ENCODE measurements around the gene SPN. TPM values are rescaled to one million over a fixed set of nuclear protein-coding genes. Genes with fewer than 3 reads are reported as not detected.

SPN gene
- total and polyA plus RNA-seq, 2 experiments from 2014 or later = not detected

- WGBS, 2 experiments (ENCODE audit: low coverage in 1 of 2, low lambda C conversion rate in 2 of 2, missing lambda C conversion rate in 2 of 2) = 25 to 26% methylated on average over 17 of the region's 17 CpGs
- Histone ChIP-seq H3K4me1 (ENCODE audit: insufficient read depth) (no peaks in the 10 kb centered on the region), H3K79me2 (ENCODE audit: insufficient read depth) (no peaks in the 10 kb centered on the region), H4K20me1 (ENCODE audit: insufficient read depth) (no peaks in the 10 kb centered on the region), H3K4me2 (ENCODE audit: unreplicated experiment) (peak overlapping the region; percentile 52), H3K27ac (no peak overlapping the region), H3K4me3 (no peak overlapping the region), H2AFZ (peak overlapping the region; percentile 54), H3K9me2 (ENCODE audit: insufficient read depth) (no peaks in the 10 kb centered on the region), H3K9ac (no peak overlapping the region), H3K9me3 (ENCODE audit: low read depth) (no peaks in the 10 kb centered on the region), H3K27me3 (replicated peaks; ENCODE audit: insufficient read depth) (no peaks in the 10 kb centered on the region), H3K36me3 (ENCODE audit: low read depth) (no peaks in the 10 kb centered on the region), H3F3A (ENCODE audit: insufficient read depth) (peaks cover 6% of the 10 kb centered on the region; the same call in 1 of the 2 replicates)
- DNase-seq = peak; percentile 89
- in situ Hi-C loops (cut with MboI) = no loop called here
- TF ChIP-seq EZH2phosphoT487 (IDR thresholded peaks at IDR 0.05; ENCODE audit: insufficient read depth, low read depth) (no peak), EZH2 (IDR thresholded peaks at IDR 0.05; ENCODE audit: insufficient read depth, poor library complexity, severe bottlenecking) (no peak)
Observed at GRCh38 chr16:29710227-29711219, 47.5 kb downstream of the SPN start.

GRCh38 chr16:29712809-29713208 lies 49.8 kb downstream of the SPN start:
- WGBS, 2 experiments (ENCODE audit: low coverage in 1 of 2, low lambda C conversion rate in 2 of 2, missing lambda C conversion rate in 2 of 2) = 56 to 57% methylated on average over 4 of the region's 4 CpGs

GRCh38 chr16:29714396-29714795 lies 51.3 kb downstream of the SPN start:
- H4K20me1 ChIP-seq (ENCODE audit: insufficient read depth) = no peaks in the 10 kb centered on the region
- no peaks in the 10 kb centered on the region for H3K36me3 ChIP-seq (ENCODE audit: low read depth)
- no peak overlapping the region for H3K4me2 ChIP-seq (ENCODE audit: unreplicated experiment)
- H3K27me3 ChIP-seq (replicated peaks; ENCODE audit: insufficient read depth) = peaks cover 9% of the 10 kb centered on the region; the same call in 1 of the 2 replicates
- in situ Hi-C loops (cut with MboI) = no loop called here
- no peak for TF ChIP-seq EZH2phosphoT487 (IDR thresholded peaks at IDR 0.05; ENCODE audit: insufficient read depth, low read depth)
- TF ChIP-seq EZH2 (IDR thresholded peaks at IDR 0.05; ENCODE audit: insufficient read depth, poor library complexity, severe bottlenecking) = no peak
- no peak overlapping the region for H3K9ac ChIP-seq
- H3K27ac ChIP-seq = no peak overlapping the region
- no peaks in the 10 kb centered on the region for H3K79me2 ChIP-seq (ENCODE audit: insufficient read depth)
- WGBS, 2 experiments (ENCODE audit: low coverage in 1 of 2, low lambda C conversion rate in 2 of 2, missing lambda C conversion rate in 2 of 2) = 74 to 82% methylated on average over 2 of the region's 2 CpGs
- no peak overlapping the region for H2AFZ ChIP-seq
- H3K4me1 ChIP-seq (ENCODE audit: insufficient read depth) = no peaks in the 10 kb centered on the region
- no peak for DNase-seq
- H3K9me2 ChIP-seq (ENCODE audit: insufficient read depth) = no peaks in the 10 kb centered on the region
- H3K4me3 ChIP-seq = no peak overlapping the region
- H3K9me3 ChIP-seq (ENCODE audit: low read depth) = no peaks in the 10 kb centered on the region
- H3F3A ChIP-seq (ENCODE audit: insufficient read depth) = peaks cover 6% of the 10 kb centered on the region; the same call in 1 of the 2 replicates

More at GRCh38 chr16:29712809-29713208, 49.8 kb downstream of the SPN start:
- no peak for DNase-seq
- H3K36me3 ChIP-seq (ENCODE audit: low read depth) = no peaks in the 10 kb centered on the region
- no peaks in the 10 kb centered on the region for H3K9me2 ChIP-seq (ENCODE audit: insufficient read depth)
- in situ Hi-C loops (cut with MboI) = no loop called here
- no peak overlapping the region for H2AFZ ChIP-seq
- H3F3A ChIP-seq (ENCODE audit: insufficient read depth) = peaks cover 6% of the 10 kb centered on the region; the same call in 1 of the 2 replicates
- H3K4me3 ChIP-seq = no peak overlapping the region
- no peaks in the 10 kb centered on the region for H3K9me3 ChIP-seq (ENCODE audit: low read depth)
- no peaks in the 10 kb centered on the region for H3K4me1 ChIP-seq (ENCODE audit: insufficient read depth)
- H4K20me1 ChIP-seq (ENCODE audit: insufficient read depth) = no peaks in the 10 kb centered on the region
- peaks cover 9% of the 10 kb centered on the region; the same call in 1 of the 2 replicates for H3K27me3 ChIP-seq (replicated peaks; ENCODE audit: insufficient read depth)
- no peak overlapping the region for H3K9ac ChIP-seq
- H3K4me2 ChIP-seq (ENCODE audit: unreplicated experiment) = no peak overlapping the region
- no peaks in the 10 kb centered on the region for H3K79me2 ChIP-seq (ENCODE audit: insufficient read depth)
- TF ChIP-seq EZH2phosphoT487 (IDR thresholded peaks at IDR 0.05; ENCODE audit: insufficient read depth, low read depth) (no peak), EZH2 (IDR thresholded peaks at IDR 0.05; ENCODE audit: insufficient read depth, poor library complexity, severe bottlenecking) (no peak)
- H3K27ac ChIP-seq = no peak overlapping the region

GRCh38 chr16:29714972-29715371 lies 51.9 kb downstream of the SPN start:
- Histone ChIP-seq H3K9me3 (ENCODE audit: low read depth) (no peaks in the 10 kb centered on the region), H3K9me2 (ENCODE audit: insufficient read depth) (no peaks in the 10 kb centered on the region), H3K79me2 (ENCODE audit: insufficient read depth) (no peaks in the 10 kb centered on the region), H3F3A (ENCODE audit: insufficient read depth) (peaks cover 6% of the 10 kb centered on the region; the same call in 1 of the 2 replicates), H3K4me3 (no peak overlapping the region), H2AFZ (no peak overlapping the region), H3K27ac (no peak overlapping the region), H3K9ac (no peak overlapping the region), H3K4me1 (ENCODE audit: insufficient read depth) (no peaks in the 10 kb centered on the region), H3K36me3 (ENCODE audit: low read depth) (no peaks in the 10 kb centered on the region), H4K20me1 (ENCODE audit: insufficient read depth) (no peaks in the 10 kb centered on the region), H3K27me3 (replicated peaks; ENCODE audit: insufficient read depth) (peaks cover 9% of the 10 kb centered on the region; the same call in 1 of the 2 replicates), H3K4me2 (ENCODE audit: unreplicated experiment) (no peak overlapping the region)
- in situ Hi-C loops (cut with MboI) = no loop called here
- TF ChIP-seq EZH2 (IDR thresholded peaks at IDR 0.05; ENCODE audit: insufficient read depth, poor library complexity, severe bottlenecking) (no peak), EZH2phosphoT487 (IDR thresholded peaks at IDR 0.05; ENCODE audit: insufficient read depth, low read depth) (no peak)
- no peak for DNase-seq
- WGBS, 2 experiments (ENCODE audit: low coverage in 1 of 2, low lambda C conversion rate in 2 of 2, missing lambda C conversion rate in 2 of 2) = 2 to 14% methylated on average over 1 of the region's 1 CpG
